ENCODE measurements around the gene SLC6A8.

The SLC6A8 gene

GRCh38 chrX:153687121-153688039, at the start of gene SLC6A8:
TSS of gene SLC6A8 (plus strand) at chrX:153687926. CDS start at chrX:153688575, 649 bp downstream.
- no peak for DNase-seq

- DNase-seq: no peak
Observed at GRCh38 chrX:153638041-153638371, 49.7 kb upstream of the SLC6A8 start.

- no peak for DNase-seq
Observed at GRCh38 chrX:153638436-153639176, 49.1 kb upstream of the SLC6A8 start.

GRCh38 chrX:153639177-153640044, 48.3 kb upstream of the SLC6A8 start:
- DNase-seq: no peak

- DNase-seq: no peak
Observed at GRCh38 chrX:153640045-153640686, 47.6 kb upstream of the SLC6A8 start.

GRCh38 chrX:153640736-153641575, 46.8 kb upstream of the SLC6A8 start:
- no peak for DNase-seq

GRCh38 chrX:153641627-153642026, 46.1 kb upstream of the SLC6A8 start:
- DNase-seq: no peak

GRCh38 chrX:153642051-153642654, 45.6 kb upstream of the SLC6A8 start:
- no peak for DNase-seq

- no peak for DNase-seq
Observed at GRCh38 chrX:153642655-153643430, 44.9 kb upstream of the SLC6A8 start.

- no peak for DNase-seq
Observed at GRCh38 chrX:153643431-153644351, 44.0 kb upstream of the SLC6A8 start.

GRCh38 chrX:153644356-153645125, 43.2 kb upstream of the SLC6A8 start:
- DNase-seq: no peak

- DNase-seq: no peak
Observed at GRCh38 chrX:153645151-153645550, 42.6 kb upstream of the SLC6A8 start.

GRCh38 chrX:153645921-153646488, 41.7 kb upstream of the SLC6A8 start:
- DNase-seq: no peak

GRCh38 chrX:153646620-153647373, 40.9 kb upstream of the SLC6A8 start, which contains the start of gene DUSP9:
TSS of gene DUSP9 (plus strand) at chrX:153647203. CDS start at chrX:153647954, 751 bp downstream.
- DNase-seq: no peak

GRCh38 chrX:153647461-153648357, 40.0 kb upstream of the SLC6A8 start:
- no peak for DNase-seq
